Neural cell (in vitro differentiated cells): ENCODE data around the gene PKDCC. TPM values are rescaled to one million over a fixed set of nuclear protein-coding genes. Genes with fewer than 3 reads are reported as not detected.

Experiments used
- H2AFZ ChIP-seq: fragments of 200-600, 300-800 bp; sonication (generic), shearing (Covaris generic); 2 replicates; pipeline ENCODE4 v1.6.0; 2014; ENCODE audit warnings: low read depth, mild to moderate bottlenecking, antibody characterized with exemption, low read length, moderate library complexity
- H3F3A ChIP-seq: fragments of 200-600 bp; shearing (Covaris generic); 2 replicates; pipeline ENCODE4 v1.6.1; 2016; ENCODE audit warnings: mild to moderate bottlenecking, moderate library complexity, mixed read lengths, antibody characterized with exemption, low read length; ENCODE audit not compliant: insufficient read depth, poor library complexity, severe bottlenecking
- H3K27ac ChIP-seq: fragments of 200-600, 300-800 bp; sonication (generic), shearing (Covaris generic); 2 replicates; pipeline ENCODE4 v1.5.1; 2014; ENCODE audit warnings: mild to moderate bottlenecking, low read length, moderate library complexity
- H3K27me3 ChIP-seq: fragments of 300-800, 200-600 bp; sonication (generic), shearing (Covaris generic); 2 replicates; pipeline ENCODE4 v1.6.0; 2014; ENCODE audit warnings: mild to moderate bottlenecking, low read depth, low read length, moderate library complexity; ENCODE audit not compliant: insufficient read depth
- H3K36me3 ChIP-seq: fragments of 300-800, 200-600 bp; sonication (generic), shearing (Covaris generic); 2 replicates; pipeline ENCODE4 v1.5.1; 2014; ENCODE audit warnings: mild to moderate bottlenecking, antibody characterized with exemption, low read length, moderate library complexity; ENCODE audit not compliant: insufficient read depth
- H3K4me2 ChIP-seq: fragments of 300-800, 200-600 bp; sonication (generic), shearing (Covaris generic); 2 replicates; pipeline ENCODE4 v1.6.0; 2014; ENCODE audit warnings: mild to moderate bottlenecking, low read length
- H3K4me3 ChIP-seq: fragments of 300-800, 200-600 bp; sonication (generic), shearing (Covaris generic); 2 replicates; pipeline ENCODE4 v1.5.1; 2014; ENCODE audit warnings: mild to moderate bottlenecking, low read length, moderate library complexity
- H3K79me2 ChIP-seq: fragments of 200-600 bp; shearing (Covaris generic); replicated peaks from 2 replicates; pipeline ENCODE4 v1.6.0; 2014; ENCODE audit warnings: mild to moderate bottlenecking, low read length, moderate library complexity; ENCODE audit not compliant: insufficient read depth
- H3K9ac ChIP-seq: fragments of 300-800, 200-600 bp; sonication (generic), shearing (Covaris generic); 2 replicates; pipeline ENCODE4 v1.6.1; 2016; ENCODE audit warnings: mild to moderate bottlenecking, low read length, mixed read lengths
- H3K9me2 ChIP-seq: fragments of 200-600 bp; shearing (Covaris generic); 2 replicates; pipeline ENCODE4 v1.6.1; 2016; ENCODE audit warnings: mild to moderate bottlenecking, low read length, mixed read lengths; ENCODE audit not compliant: insufficient read depth
- H3K9me3 ChIP-seq: fragments of 200-600, 300-800 bp; sonication (generic), shearing (Covaris generic); 2 replicates; pipeline ENCODE4 v1.6.1; 2016; ENCODE audit warnings: mild to moderate bottlenecking, mixed run types, low read length, moderate library complexity, mixed read lengths
- H4K20me1 ChIP-seq: fragments of 200-600 bp; shearing (Covaris generic); 2 replicates; pipeline ENCODE4 v1.6.1; 2016; ENCODE audit warnings: mild to moderate bottlenecking, mixed run types; ENCODE audit not compliant: insufficient read depth
- EP300 ChIP-seq: fragments of 450-650 bp; conservative IDR thresholded peaks from 2 replicates; pipeline ENCODE4 v1.6.1; 2014; ENCODE audit warnings: antibody characterized with exemption, mild to moderate bottlenecking, moderate library complexity; ENCODE audit not compliant: poor library complexity, severe bottlenecking
- EZH2 ChIP-seq: fragments of 200-600, 300-800 bp; shearing (Covaris generic), sonication (generic); IDR thresholded peaks from 2 replicates; pipeline ENCODE4 v1.6.1; 2014; ENCODE audit warnings: antibody characterized with exemption, low read length, borderline replicate concordance, mild to moderate bottlenecking; ENCODE audit not compliant: insufficient read depth, poor library complexity, severe bottlenecking
- MXI1 ChIP-seq: fragments of 450-650 bp; conservative IDR thresholded peaks from 2 replicates; pipeline ENCODE4 v1.6.1; 2014; ENCODE audit warnings: antibody characterized with exemption, mild to moderate bottlenecking; ENCODE audit not compliant: poor library complexity, severe bottlenecking
- POLR2AphosphoS5 ChIP-seq: IDR thresholded peaks from 2 replicates; pipeline ENCODE4 v1.6.1; 2012
- RAD21 ChIP-seq: fragments of 450-650 bp; conservative IDR thresholded peaks from 2 replicates; pipeline ENCODE4 v1.6.1; 2014; ENCODE audit warnings: antibody characterized with exemption, mild to moderate bottlenecking, moderate library complexity
- SMC3 ChIP-seq: fragments of 450-650 bp; conservative IDR thresholded peaks from 2 replicates; pipeline ENCODE4 v1.6.1; 2014; ENCODE audit warnings: antibody characterized with exemption, mild to moderate bottlenecking, moderate library complexity; ENCODE audit not compliant: poor library complexity
- TAF1 ChIP-seq: IDR thresholded peaks from 2 replicates; pipeline ENCODE4 v1.6.1; 2012; ENCODE audit warnings: low read depth
- polyA plus RNA-seq: library from polyadenylated mRNA; depleted of rRNA; stranded (reverse); fragments of >200 nt; gene quantifications from 2 replicates; pipeline ENCODE4 v1.2.3, GENCODE V29; 2014
- TF ChIP-seq, protein P1 (sequence below): fragments of 450-650 bp; IDR thresholded peaks from 2 replicates; pipeline ENCODE4 v1.5.1; 2014; ENCODE audit warnings: antibody characterized with exemption, mild to moderate bottlenecking, moderate library complexity; ENCODE audit not compliant: poor library complexity, severe bottlenecking
- TF ChIP-seq, protein P2 (sequence below): IDR thresholded peaks from 2 replicates; pipeline ENCODE4 v1.6.1; 2012; ENCODE audit warnings: borderline replicate concordance

PKDCC gene
- polyA plus RNA-seq, 1 donor from 2014 or later = 37.4 TPM

DNA sequence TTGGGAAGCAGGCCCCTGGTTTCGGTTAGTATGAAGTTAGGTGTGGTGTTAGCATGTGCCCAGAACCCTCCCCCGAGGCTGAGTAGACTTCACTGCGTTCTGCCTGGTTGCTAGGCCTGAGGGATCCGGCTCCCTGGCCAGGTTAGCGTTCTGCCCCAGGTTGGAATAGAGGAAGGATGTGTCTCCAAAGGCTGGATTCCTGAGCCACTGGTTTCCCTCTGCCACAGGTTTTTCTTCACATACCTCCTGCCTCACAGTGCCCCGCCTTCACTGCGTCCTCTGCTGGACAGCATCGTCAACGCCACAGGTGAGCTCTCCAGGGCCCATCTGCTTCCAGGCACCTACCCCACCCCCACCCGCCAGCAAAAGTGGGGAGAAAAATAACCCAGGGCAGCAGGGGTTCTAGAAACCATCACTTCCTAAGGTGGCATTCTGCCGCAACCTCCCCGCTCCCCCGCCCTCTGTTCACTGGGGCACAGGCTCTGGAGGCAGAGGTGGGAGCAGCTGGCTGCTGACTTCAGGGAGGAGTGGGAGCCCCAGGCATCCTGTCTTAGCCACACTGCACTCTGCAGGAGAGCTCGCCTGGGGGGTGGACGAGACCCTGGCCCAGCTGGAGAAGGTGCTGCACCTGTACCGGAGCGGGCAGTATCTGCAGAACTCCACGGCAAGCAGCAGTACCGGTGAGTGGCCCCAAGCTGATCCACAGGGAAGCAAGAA, 7.1 kb downstream of the PKDCC start:
- no peak overlapping the region for H2AFZ ChIP-seq
- no peak overlapping the region for H3K27ac ChIP-seq
- no peaks in the 10 kb centered on the region for H3K9me2 ChIP-seq
- no peaks in the 10 kb centered on the region for H4K20me1 ChIP-seq
- peaks cover 4% of the 10 kb centered on the region for H3K79me2 ChIP-seq
- no peaks in the 10 kb centered on the region for H3F3A ChIP-seq
- no peaks in the 10 kb centered on the region for H3K27me3 ChIP-seq
- H3K9me3 ChIP-seq = no peaks in the 10 kb centered on the region
- TF ChIP-seq RAD21 (no peak), EP300 (no peak), EZH2 (no peak), MXI1 (no peak), SMC3 (no peak), TAF1 (no peak), POLR2AphosphoS5 (no peak)
- TF ChIP-seq, protein P1, sequence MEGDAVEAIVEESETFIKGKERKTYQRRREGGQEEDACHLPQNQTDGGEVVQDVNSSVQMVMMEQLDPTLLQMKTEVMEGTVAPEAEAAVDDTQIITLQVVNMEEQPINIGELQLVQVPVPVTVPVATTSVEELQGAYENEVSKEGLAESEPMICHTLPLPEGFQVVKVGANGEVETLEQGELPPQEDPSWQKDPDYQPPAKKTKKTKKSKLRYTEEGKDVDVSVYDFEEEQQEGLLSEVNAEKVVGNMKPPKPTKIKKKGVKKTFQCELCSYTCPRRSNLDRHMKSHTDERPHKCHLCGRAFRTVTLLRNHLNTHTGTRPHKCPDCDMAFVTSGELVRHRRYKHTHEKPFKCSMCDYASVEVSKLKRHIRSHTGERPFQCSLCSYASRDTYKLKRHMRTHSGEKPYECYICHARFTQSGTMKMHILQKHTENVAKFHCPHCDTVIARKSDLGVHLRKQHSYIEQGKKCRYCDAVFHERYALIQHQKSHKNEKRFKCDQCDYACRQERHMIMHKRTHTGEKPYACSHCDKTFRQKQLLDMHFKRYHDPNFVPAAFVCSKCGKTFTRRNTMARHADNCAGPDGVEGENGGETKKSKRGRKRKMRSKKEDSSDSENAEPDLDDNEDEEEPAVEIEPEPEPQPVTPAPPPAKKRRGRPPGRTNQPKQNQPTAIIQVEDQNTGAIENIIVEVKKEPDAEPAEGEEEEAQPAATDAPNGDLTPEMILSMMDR = no peak
- TF ChIP-seq, protein P2, sequence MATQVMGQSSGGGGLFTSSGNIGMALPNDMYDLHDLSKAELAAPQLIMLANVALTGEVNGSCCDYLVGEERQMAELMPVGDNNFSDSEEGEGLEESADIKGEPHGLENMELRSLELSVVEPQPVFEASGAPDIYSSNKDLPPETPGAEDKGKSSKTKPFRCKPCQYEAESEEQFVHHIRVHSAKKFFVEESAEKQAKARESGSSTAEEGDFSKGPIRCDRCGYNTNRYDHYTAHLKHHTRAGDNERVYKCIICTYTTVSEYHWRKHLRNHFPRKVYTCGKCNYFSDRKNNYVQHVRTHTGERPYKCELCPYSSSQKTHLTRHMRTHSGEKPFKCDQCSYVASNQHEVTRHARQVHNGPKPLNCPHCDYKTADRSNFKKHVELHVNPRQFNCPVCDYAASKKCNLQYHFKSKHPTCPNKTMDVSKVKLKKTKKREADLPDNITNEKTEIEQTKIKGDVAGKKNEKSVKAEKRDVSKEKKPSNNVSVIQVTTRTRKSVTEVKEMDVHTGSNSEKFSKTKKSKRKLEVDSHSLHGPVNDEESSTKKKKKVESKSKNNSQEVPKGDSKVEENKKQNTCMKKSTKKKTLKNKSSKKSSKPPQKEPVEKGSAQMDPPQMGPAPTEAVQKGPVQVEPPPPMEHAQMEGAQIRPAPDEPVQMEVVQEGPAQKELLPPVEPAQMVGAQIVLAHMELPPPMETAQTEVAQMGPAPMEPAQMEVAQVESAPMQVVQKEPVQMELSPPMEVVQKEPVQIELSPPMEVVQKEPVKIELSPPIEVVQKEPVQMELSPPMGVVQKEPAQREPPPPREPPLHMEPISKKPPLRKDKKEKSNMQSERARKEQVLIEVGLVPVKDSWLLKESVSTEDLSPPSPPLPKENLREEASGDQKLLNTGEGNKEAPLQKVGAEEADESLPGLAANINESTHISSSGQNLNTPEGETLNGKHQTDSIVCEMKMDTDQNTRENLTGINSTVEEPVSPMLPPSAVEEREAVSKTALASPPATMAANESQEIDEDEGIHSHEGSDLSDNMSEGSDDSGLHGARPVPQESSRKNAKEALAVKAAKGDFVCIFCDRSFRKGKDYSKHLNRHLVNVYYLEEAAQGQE = no peak
- no peak overlapping the region for H3K4me2 ChIP-seq
- no peak overlapping the region for H3K9ac ChIP-seq
- H3K36me3 ChIP-seq = no peaks in the 10 kb centered on the region
- no peak overlapping the region for H3K4me3 ChIP-seq

- Histone ChIP-seq H3K9me2 (no peaks in the 10 kb centered on the region), H4K20me1 (no peaks in the 10 kb centered on the region), H3K36me3 (no peaks in the 10 kb centered on the region), H3F3A (no peaks in the 10 kb centered on the region), H3K4me3 (no peak overlapping the region), H3K4me2 (no peak overlapping the region), H3K9me3 (no peaks in the 10 kb centered on the region), H3K9ac (no peak overlapping the region), H2AFZ (no peak overlapping the region), H3K27ac (no peak overlapping the region), H3K79me2 (no peaks in the 10 kb centered on the region), H3K27me3 (no peaks in the 10 kb centered on the region)
- TF ChIP-seq POLR2AphosphoS5 (no peak), EZH2 (no peak), EP300 (no peak), TAF1 (no peak), RAD21 (no peak), MXI1 (no peak), SMC3 (no peak)
- TF ChIP-seq, protein P2 = no peak
- TF ChIP-seq, protein P1 = no peak
Measured at GRCh38 chr2:42055573-42056514, 8.0 kb downstream of the PKDCC start.
